HG03045 (cell line): ENCODE measurements around the gene STAM.

Experiments used
- ATAC-seq: cut with Tn5 transposase; IDR thresholded peaks from one replicate; pipeline ENCODE4 v1.9.1; 2021; ENCODE audit warnings: mild to moderate bottlenecking, moderate library complexity; ENCODE audit not compliant: unreplicated experiment

STAM gene

DNA sequence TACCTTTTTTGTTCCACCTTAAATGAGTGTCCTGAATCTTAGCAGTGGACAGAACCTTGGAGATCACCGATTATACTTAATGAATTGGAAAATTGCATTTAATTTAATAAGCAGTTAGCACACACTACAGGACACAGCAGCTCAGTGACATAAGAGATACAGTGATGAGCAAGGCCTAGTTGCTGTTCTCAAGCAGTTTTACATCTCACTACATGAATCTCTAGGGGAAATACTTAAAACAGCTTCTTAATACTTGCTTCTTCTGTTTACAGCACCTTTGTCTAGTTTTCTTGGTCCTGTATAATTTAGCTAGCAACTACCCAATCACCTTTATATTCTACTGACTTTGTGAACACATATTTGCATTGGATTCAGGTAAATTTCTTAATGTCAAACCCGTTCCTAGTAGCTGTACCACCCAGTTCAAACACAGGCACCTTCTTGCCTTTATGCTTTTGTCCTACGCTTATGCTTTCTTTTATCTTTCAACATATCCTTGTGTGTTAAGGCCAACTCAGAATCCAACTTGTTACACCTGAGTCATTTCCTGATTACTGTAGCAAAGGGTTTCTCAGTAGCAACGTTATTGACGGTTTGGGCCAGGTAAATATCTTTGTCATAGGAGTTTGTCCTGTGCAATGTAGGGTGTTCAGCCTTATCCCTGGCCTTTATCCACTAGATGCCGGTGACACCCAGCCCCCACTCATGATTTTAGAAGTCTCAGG, 1.8 kb downstream of the STAM start:
- no peak for ATAC-seq

DNA sequence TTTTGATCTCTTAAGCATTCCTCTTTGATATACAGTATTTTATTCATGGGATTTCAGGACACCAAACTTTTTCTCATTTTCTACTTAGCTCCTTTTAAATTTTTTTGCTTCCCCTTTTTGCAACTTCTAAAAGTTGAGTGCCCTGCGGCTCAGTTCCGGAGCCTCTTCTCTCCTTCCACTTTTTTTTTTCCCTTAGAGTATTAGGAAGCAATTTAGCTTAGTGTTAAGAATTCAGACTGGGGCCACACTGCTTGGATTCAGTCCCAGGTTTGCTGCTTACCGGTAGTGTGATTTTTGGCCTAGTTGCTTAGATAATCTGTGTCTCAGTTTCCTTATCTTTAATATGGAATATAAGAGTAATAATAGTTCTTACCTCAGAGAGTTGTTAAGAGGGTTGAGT, 3.4 kb downstream of the STAM start:
- no peak for ATAC-seq

DNA sequence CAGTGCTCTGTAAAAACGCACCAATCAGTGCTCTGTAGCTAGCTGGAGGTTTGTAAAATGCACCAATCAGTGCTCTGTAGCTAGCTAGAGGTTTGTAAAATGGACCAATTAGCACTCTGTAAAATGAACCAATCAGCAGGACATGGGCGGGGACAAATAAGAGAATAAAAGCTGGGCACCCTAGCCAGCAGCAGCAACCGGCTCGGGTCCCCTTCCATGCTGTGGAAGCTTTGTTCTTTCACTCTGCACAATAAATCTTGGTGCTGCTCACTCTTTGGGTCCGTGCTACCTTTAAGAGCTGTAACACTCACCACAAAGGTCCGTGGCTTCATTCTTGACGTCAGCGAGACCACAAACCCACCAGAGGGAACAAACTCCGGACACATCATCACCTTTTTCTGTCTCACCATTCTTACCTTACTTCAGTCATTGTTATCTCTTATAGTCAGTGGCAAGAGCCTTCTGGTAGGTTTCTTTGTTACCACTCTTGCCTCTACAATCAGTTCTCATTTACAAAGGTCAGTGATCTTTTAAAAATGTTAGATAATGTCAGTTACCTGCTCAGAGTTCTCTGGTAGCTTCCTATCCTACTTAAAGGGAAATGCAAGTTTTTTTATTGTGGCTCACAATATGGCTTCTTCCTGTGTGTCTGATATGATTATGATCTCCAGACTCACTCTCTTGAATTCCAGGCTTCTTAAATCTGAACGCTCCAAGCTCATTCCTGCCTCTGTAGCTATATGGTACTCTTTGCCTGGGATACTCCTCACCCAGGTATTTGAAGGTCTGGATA, 4.5 kb downstream of the STAM start:
- no peak for ATAC-seq

DNA sequence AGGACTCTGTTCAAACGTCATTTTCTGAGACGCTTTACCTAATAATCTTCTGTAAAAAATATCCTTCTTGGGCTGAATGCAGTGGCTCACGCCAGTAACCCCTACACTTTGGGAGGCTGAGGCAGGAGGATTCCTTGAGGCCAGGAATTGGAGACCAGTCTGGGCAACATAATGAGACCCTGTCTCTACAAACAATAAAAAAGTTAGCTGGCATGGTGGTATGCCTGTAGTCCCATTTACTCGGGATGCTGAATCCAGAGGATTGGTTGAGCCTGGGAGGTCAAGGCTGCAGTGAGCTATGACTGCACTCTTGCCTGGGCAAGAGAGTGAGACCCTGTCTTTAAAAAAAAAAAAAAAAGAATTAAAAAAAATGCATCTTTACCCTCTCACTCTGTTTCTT, 5.1 kb downstream of the STAM start:
- no peak for ATAC-seq

DNA sequence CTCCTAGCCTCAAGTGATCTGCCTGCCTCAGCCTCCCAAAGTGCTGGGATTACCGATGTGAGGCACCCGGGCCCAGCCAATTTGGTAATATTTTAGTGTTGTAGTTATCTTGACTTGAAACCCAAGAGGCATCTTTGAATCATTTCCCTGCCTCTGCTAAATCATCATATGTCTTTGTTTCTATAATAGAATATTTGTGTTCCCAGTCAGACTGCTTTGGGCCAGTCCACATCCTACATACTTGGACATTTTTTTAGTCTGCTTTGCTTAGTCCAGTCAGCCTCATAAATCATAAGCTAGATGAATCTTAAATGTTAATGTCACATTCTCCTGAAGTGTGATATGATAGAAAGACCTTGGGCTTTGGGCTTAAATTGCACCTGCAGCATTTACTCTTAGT, 5.9 kb downstream of the STAM start:
- ATAC-seq: no peak

DNA sequence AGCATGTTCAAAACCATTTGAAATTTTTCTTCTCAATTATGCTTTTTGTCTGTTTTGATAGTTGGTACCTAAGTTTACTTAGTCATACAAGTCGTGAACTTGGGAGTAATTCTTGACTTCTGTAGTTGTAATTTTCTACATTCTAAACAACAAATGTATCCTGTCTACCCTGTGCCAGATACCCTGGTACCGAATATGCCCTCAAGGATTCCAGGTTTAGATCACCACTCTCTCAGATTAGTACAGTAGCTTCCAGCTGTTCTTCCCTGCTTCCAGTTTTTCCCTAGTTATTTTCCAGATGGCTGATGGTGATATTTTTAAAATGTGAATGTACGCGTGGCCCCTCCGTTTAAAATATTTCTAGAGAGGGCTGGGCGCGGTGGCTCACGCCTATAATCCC, 6.5 kb downstream of the STAM start:
- ATAC-seq: no peak

DNA sequence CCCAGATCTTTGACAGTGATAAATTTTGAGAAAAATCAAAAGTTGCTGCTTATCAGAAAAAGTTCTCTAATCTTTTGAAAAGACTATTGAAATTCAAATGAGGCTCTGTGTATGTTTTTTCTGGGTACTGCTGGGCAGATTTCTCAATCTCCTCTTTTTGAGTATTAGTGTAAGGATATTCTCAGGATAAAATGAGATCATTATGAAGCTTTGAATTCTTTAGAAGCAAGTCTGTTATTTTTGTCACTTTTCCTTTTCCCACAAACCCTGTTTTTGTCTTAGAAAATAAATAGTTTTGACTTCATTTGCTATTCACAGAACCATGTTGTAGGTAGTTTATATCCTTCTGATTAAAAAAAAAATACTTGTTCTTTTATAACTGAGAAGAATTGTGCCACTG, 7.9 kb downstream of the STAM start:
- no peak for ATAC-seq

DNA sequence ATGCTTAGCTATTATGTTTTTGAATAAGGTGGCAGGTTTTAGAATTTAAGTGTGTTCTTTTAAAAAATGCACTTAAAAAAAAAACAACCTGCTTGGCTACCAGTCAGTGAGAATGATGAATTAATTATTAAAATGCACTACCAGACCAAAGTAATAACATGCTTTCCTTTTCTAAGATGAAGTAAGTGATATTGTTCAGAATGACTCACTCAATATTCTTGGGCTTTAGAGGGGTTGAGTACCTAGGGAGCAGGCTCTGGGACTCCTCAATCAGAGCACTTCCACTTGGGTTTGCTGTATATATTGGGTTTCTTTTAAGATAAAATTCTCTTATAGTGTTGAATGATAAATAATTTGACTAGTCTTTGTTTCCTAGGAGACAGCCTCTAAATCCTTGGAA, 8.6 kb downstream of the STAM start:
- ATAC-seq: no peak

DNA sequence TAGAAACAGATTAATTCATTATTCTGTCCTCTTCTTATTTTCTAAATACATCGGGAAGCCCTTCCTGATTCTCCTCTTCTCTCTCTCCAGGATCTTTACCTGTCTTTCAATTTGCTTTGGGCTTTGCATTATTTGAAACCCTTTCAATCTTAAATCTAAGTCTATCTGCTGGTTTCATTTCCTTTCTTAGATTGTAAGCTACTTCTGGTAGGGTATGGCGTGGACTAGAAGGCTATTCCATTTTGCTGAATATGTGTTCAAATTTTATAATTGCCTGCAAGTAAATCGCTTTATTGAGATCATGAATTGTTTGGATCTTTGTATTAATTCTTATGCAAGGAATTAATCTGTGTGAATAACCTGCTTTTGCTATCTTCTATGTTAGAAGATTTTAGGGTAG, 11.1 kb downstream of the STAM start:
- peak; percentile 13 for ATAC-seq

DNA sequence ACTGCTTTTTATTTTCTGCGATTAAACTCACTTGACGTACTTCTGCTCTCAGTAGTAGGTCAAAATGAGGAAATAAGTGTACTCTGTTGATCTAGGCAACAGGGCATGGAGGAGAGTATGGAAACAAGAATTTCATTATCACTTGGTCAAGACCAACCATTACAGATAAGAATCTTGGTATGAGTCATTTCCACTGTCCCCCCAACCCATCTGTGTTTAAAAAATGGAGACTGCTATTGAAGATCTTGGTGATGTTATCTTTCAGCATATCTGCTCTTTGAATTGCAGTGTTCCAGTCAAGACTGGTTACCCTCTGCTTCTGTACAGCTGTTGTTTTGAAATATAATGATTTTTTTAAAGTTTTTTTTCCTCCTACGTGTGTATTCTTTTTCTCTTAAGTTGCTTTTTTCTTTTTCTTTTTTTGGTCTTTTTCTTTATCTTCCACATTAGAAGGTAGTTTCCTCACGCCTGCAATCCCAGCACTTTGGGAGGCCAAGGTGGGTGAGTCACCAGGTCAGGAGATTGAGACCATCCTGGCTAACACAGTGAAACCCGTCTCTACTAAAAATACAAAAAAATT, 11.7 kb downstream of the STAM start:
- peak; percentile 92 for ATAC-seq

DNA sequence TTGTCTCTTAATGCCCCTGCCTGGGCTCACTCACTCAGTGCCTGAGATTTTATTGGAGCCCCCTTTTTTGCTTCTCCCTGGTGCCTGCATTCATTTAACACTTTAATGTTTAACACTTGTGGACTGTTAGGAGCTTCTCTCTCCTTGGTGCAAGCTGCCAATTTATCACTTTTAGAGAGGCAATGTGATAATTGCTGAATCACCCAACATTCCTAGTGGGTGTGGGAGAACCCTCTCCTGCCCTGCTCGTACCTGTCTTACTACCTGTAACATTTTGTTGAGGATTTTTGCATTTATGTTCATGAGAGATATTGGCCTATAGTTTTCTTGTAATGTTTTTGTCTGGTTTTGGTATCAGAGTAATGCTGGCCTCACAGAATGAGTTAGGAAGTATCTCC, 13.2 kb downstream of the STAM start:
- ATAC-seq: no peak

DNA sequence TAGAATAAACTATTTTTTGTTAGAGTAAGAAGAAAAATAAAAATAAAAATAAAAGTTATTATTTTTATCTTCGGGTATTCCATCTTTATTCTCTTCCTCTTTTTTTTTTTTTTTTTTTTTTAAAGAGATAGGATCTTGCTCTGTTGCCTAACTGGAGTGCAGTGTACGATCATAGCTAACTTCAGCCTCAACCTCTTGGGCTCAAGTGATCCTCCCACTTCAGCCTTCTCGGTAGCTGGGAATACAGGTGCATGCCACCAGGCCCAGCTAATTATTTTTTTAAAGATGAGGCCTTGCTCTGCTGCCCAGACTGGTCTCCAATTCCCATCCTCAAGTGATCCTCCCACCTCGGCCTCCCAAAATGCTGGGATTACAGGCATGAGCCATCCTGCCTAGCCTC, 15.4 kb downstream of the STAM start:
- ATAC-seq: no peak

DNA sequence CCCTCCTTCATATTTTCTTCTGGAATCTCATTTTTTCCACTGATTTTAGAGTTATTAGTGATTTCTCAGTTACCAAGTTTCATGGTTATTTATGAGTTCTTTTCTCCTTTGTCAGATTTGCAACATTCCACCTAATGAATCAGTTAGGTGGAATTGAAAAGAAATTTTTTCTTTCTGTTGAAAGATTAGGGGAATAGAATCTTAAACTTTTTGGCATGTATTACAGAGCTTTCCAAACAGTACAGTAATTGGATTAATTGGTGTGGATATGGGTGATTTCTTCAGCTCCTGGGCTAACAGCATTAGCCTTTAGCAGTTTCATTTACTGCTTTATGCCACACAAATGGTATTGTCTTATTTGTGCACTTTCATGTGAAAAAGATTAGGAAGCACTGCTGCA, 17.0 kb downstream of the STAM start:
- no peak for ATAC-seq

DNA sequence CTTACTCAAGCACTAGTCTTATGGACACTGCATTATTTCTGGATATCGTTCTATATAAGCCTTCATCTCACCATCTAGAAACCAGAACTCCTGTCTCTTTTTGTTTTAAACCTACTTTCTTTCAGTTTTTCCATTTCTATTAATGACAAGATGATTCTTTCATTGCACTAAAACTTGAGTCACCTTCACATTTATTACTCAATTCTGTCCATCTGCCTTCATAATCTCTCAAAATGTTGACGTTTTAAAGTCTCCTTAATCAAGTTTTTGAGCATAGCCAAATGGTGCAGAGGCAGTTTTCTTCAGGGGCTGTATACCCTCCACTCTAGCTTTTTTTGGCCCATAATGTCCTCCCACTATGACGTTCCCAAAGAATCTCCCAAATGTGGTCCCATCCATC, 17.6 kb downstream of the STAM start:
- no peak for ATAC-seq

DNA sequence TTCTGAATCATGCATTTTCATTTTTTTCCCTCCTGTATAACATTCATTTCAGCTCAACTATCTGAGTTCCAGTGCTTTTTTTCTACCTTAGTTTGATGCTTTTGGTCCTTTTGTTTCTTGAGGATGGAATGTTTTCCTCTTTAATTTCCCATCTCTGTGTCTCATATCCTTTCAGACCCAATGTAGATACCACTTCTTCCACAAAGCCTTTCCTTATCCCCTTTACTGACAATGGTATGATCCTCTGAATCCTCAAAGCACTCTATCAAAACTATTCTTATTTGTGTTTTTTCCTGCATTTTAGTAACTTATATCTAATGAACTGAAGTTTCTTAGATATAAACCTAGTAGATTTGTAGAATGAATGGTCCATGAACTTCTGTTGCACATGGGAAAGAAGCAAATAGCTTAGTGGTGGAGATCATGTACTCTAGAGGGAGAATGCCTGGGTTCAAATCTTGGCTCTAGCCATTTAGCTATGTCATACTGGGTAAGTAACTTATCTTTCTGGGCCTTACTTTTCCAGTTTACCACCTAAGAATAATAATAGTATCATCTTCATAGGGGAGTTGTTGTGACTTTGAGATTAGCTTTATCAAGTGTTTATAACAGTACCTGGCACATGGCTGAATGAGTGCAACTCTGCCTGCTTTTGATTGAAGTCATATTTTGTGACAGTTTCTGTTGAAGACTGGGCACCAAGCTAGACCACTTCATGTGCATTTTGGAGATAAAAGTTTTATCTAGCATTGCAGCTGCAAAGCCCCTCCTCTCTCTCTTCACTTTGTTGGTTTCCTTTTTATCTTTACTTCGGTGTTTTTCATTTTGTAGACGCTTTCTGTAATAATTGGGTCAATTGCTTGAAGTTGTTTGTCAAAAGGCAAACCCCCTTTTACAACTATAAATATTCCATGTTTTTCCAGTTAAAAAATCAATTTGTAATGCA, 18.5 kb downstream of the STAM start:
- ATAC-seq: no peak

DNA sequence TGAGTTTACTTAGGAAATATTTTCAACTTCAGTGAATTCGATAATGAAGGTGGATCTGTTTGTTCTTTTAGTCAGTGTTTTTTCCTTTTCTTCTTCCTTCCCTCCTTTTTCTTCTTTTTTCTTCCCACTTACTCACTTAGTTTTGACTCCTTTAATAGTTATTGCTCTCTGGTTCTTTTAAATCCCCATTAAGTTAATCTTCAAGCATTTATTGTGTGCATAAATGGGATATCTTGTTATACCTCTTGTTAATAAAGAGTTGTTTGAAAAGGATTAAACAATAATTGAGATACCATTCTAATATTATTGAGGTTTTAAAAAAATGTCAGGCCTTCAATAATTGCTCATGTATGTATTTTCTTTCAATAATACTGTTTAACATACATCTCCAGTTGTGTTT, 19.5 kb downstream of the STAM start:
- ATAC-seq: no peak

DNA sequence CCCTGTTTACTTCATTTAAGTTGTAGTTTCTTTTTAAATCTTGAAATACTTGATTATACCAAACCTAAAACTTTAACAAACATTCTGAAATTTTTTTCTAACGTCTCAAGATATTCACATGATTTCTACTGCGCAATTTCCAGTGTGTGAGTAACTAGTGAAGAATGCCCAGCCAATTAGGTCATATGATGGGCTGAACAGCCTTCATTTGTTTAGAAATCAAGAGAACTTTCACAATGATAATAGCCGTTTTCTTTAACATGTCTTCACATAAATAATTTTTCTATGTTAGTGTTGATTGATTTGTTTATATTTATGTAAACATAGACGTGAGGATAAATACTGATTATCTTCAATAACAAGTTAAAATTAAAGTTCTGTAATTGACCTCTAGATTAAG, 21.8 kb downstream of the STAM start:
- ATAC-seq: no peak

DNA sequence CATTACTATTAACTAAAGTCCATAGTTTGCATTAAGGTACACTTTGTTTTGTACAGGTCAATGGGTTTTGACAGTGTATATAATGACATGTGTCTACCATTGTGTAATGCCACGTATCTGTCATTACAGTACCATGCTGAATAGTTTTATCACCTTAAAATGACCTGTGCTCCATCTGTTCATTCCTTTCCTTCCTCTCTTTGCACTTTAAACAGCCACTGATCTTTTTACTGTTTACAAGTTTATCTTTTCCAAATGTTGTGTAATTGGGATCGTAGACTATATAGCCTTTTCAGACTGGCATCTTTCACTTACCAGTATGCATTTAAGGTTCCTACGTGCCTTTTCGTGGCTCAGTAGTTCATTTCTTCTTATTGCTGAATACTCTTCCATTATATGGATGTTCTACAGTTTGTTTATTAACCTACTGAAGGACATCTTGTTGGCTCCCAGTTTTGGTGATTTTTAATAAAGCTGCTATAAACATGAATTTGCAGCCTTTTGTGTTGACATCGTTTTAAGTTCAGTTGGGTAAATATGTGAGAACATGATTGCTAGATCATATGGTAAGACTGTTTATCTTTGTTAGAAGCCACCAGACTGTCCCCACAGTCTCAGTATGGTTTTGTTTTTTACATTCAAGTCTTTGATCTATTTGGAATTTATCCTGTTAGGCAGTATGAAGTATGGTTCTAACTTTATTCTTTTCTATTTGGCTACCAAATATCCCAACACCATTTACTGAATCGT, 24.7 kb downstream of the STAM start:
- ATAC-seq: no peak

DNA sequence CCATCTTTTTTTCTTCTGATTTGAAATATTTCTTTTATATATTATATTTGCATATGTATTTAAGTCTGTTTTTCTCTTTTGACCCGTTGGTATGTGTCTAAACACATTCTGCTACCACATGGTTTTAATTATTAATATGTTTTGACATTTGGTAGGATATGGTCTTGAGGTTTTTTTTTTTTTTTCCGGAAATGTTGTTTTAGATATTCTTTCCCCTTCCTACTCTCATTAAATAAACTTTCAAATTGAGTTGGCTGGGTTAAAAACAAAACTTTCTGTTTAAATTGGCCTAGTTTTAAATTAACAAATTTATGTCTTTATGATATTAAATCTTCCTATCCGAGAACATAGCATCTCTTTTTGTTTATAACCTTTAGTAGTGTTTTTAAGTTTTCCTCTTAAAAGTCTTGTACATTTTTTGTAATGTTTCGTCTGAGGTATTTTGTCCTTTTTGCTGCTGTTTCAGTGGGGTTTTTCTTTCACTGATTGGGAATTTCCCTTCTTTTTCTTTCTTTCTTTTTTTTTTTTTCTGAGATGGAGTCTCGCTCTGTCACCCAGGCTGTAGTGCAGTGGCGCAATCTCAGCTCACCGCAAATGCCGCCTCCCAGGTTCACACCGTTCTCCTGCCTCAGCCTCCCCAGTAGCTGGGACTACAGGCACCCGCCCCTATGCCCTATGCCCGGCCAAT, 25.4 kb downstream of the STAM start:
- ATAC-seq: no peak

DNA sequence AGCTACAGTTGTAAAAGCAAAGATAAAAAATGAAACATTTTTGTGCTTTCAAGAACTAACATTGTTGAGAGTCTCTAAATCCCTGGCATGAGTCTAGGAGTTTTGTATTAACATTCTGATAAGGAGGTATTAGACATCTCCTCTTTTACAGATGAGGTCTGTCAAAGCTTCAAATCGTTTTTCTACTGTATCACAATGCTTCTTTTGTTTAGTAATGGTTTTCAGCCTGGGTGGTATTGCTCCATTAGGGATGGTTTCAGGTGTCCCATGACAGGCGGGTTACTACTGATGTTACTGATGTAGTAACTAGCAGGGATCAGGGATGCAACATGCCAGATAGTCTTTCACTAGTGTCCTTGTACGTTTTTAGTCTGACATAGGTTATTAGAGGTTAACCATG, 27.4 kb downstream of the STAM start:
- no peak for ATAC-seq
